ENCODE data around the gene PDE6D.

GRCh38 chr2:231791107-231791506 lies 10.0 kb upstream of the PDE6D start:
- TF ChIP-seq CTCF (IDR thresholded peaks at IDR 0.05) (no peak), POLR2A (IDR thresholded peaks at IDR 0.05) (no peak), POLR2AphosphoS5 (IDR thresholded peaks at IDR 0.05; ENCODE audit: insufficient read depth in 1 of 2, low read depth in 1 of 2) (no peak)

All from vagina (tissue), 2 donors.